ENCODE measurements around the gene ELP5. TPM values are rescaled to one million over a fixed set of nuclear protein-coding genes. Genes with fewer than 3 reads are reported as not detected.

Gene ELP5
- total RNA-seq, 4 donors from 2014 or later: 29.6 to 36.8 (median 33.8) TPM

DNA sequence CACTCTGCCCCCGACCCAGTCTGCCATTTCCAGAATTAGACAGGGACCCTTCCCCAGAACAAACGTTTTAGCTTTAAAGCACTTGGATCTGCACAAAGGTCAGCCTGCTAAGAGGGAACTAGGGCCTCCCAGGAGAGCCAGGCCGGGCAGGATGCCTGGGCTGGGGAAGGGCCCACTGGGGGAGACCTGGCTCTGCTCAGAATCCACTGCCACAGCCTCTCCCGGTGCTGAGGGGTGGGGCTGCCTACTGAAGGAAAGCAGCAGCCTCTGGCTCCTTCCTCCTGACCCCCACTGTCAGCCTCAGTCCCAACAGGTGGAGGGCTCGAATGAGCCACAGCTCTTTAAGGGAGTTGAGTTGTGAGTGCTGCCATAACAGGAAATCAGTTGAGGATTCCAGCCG, 40.7 kb downstream of the ELP5 start:
- TF ChIP-seq EP300 (IDR thresholded peaks at IDR 0.05): no peak
- TF ChIP-seq, protein P1, sequence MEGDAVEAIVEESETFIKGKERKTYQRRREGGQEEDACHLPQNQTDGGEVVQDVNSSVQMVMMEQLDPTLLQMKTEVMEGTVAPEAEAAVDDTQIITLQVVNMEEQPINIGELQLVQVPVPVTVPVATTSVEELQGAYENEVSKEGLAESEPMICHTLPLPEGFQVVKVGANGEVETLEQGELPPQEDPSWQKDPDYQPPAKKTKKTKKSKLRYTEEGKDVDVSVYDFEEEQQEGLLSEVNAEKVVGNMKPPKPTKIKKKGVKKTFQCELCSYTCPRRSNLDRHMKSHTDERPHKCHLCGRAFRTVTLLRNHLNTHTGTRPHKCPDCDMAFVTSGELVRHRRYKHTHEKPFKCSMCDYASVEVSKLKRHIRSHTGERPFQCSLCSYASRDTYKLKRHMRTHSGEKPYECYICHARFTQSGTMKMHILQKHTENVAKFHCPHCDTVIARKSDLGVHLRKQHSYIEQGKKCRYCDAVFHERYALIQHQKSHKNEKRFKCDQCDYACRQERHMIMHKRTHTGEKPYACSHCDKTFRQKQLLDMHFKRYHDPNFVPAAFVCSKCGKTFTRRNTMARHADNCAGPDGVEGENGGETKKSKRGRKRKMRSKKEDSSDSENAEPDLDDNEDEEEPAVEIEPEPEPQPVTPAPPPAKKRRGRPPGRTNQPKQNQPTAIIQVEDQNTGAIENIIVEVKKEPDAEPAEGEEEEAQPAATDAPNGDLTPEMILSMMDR (IDR thresholded peaks at IDR 0.05): no peak
- TF ChIP-seq POLR2A (IDR thresholded peaks at IDR 0.05): no peak
- TF ChIP-seq POLR2AphosphoS5 (IDR thresholded peaks at IDR 0.05): no peak
- H3K27me3 ChIP-seq: peaks cover 40% of the 10 kb centered on the region

DNA sequence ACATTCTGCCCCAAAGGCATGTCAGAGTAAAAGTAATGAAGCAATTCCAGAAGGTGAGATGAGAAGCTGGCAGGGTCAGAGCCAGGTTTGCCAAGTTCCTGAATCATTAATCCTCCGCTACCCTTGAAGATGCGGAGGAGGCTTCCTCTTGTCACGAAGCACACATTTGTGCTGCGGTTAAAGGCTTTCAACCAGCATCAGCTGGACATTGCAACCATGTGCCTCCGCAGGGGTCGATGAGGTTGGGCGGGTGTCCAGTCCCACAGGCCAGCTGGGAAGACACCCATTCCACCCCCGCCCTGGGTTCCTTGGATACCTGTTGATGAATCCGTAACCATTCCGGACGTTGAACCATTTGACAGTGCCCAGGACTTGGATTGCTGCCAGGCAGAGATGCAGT, 41.1 kb downstream of the ELP5 start:
- no peak for TF ChIP-seq POLR2A (IDR thresholded peaks at IDR 0.05)
- no peak for TF ChIP-seq EP300 (IDR thresholded peaks at IDR 0.05)
- TF ChIP-seq, protein P1 (IDR thresholded peaks at IDR 0.05): no peak
- TF ChIP-seq POLR2AphosphoS5 (IDR thresholded peaks at IDR 0.05): peak; percentile 44
- peaks cover 5 to 85% (median 41%) of the 10 kb centered on the region in 3 donors for H3K4me1 ChIP-seq
- 41 to 42% methylated on average over 4 to 5 of the region's 11 CpGs for WGBS, 2 donors (ENCODE audit: low coverage in 1 of 2)
- H3K4me3 ChIP-seq: no peak overlapping the region
- H3K27me3 ChIP-seq: peaks cover 40% of the 10 kb centered on the region
- no peaks in the 10 kb centered on the region for H3K36me3 ChIP-seq
- peak overlapping the region; percentile 39 to 98 (median 89) for H3K27ac ChIP-seq
- no peaks in the 10 kb centered on the region for H3K9me3 ChIP-seq
- no peak for ATAC-seq

More for the DNA sequence above, 40.7 kb downstream of the ELP5 start:
- Histone ChIP-seq H3K9me3 (no peaks in the 10 kb centered on the region), H3K27ac (peak overlapping the region; percentile 39 to 98 (median 89)), H3K4me3 (no peak overlapping the region), H3K4me1 (peaks cover 5 to 89% (median 41%) of the 10 kb centered on the region in 3 donors), H3K36me3 (peaks cover 0 to 3% of the 10 kb centered on the region in 2 donors)
- 20 to 24% methylated on average over 3 to 4 of the region's 6 CpGs for WGBS, 2 donors (ENCODE audit: low coverage in 1 of 2)
- ATAC-seq: no peak

DNA sequence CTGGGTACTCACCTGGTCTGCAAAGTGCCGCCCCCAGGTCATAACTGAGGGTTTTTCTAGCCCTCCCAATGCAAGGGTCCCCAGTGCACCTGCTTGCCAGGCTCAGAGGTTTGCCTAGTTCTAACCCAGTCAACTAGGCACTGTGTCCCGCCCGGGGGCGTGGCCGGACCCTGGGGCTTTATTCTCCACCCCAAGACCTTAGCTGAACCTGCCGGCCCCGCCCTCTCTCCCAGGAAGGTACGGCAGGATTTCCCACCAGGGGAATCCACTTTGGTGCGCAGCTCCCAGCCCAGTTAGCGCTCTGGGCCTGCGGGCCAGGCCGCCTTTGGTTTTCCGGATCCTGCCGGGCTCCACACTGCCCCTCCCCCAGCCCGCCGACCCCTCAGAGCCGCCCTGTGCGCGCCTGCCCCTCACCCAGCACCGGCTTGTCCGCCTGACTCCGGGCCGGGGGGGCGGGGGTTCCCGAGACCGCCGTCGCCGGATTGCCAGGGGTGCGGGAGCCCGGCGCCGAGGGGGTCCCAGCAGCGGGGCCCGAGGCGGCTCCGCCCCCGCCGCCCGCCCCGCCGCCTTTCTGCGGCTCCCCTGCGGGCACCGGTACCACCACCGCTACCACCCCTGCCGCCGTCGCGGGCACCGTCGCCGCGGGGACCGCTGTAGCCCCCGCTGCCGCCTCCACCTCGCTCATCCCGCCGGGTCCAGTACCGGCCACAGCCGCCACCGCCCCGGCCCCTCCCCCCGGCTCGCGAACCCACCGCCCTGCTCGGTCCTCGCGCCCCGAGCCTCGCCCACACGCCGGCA, 42.0 kb downstream of the ELP5 start:
- Histone ChIP-seq H3K36me3 (no peaks in the 10 kb centered on the region), H3K27ac (peak overlapping the region; percentile 39 to 98 (median 89))

DNA sequence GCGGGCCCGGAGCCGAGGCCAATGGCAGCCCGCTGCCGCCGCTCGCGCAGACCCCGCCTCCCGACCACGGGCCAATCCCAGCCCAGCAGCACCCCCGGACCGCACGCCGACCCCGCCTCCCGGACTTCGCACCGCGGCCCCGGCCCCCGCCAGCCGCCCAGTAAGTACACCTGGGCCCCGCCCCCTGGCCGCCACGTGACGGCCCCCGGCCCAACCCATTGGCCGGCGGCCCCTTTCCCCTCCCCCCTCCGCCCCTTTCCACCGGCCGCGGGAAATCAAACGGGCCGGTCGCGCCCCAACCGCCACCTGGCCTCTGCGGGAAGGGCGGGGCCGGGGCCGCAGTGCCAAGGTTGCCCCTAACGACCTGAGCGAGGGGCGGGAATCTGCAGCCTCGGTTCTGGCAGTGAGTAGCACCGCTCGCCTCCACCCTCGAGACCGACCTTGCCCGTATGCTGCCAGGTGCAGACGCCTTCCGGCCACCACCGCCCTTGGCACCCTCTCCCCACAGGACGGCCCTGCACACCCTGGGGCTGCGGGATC, 42.7 kb downstream of the ELP5 start, which contains the start of gene YBX2:
TSS of gene YBX2 (minus strand) at position 26 of the 540 bp plus-strand sequence. CDS start 139 bp downstream, outside the sequence.
- no peak for TF ChIP-seq POLR2A (IDR thresholded peaks at IDR 0.05)
- no peaks in the 10 kb centered on the region for H3K36me3 ChIP-seq
- WGBS, 2 donors (ENCODE audit: low coverage in 1 of 2): 0 to 4% methylated on average over 5 to 6 of the region's 57 CpGs
- H3K4me3 ChIP-seq: peak within 1 kb of the TSS in 1 of 2 donors; percentile 49
- H3K4me1 ChIP-seq: peaks cover 5 to 72% (median 41%) of the 10 kb centered on the region in 3 donors
- H3K9me3 ChIP-seq: no peaks in the 10 kb centered on the region
- peak; percentile 56 for ATAC-seq
- H3K27ac ChIP-seq: peak within 1 kb of the TSS; percentile 58 to 98 (median 90)
- H3K27me3 ChIP-seq: peaks cover 38% of the 10 kb centered on the region

More for the DNA sequence above, 42.0 kb downstream of the ELP5 start:
- Histone ChIP-seq H3K4me3 (peak overlapping the region in 1 of 2 donors; percentile 49), H3K4me1 (peaks cover 5 to 79% (median 41%) of the 10 kb centered on the region in 3 donors), H3K27me3 (peaks cover 40% of the 10 kb centered on the region), H3K9me3 (no peaks in the 10 kb centered on the region)
- TF ChIP-seq, protein P1 (IDR thresholded peaks at IDR 0.05): no peak
- TF ChIP-seq POLR2A (IDR thresholded peaks at IDR 0.05): peak in 1 of 2 donors; percentile 22
- WGBS, 2 donors (ENCODE audit: low coverage in 1 of 2): 0 to 83% methylated on average over 1 of the region's 75 CpGs
- no peak for ATAC-seq

DNA sequence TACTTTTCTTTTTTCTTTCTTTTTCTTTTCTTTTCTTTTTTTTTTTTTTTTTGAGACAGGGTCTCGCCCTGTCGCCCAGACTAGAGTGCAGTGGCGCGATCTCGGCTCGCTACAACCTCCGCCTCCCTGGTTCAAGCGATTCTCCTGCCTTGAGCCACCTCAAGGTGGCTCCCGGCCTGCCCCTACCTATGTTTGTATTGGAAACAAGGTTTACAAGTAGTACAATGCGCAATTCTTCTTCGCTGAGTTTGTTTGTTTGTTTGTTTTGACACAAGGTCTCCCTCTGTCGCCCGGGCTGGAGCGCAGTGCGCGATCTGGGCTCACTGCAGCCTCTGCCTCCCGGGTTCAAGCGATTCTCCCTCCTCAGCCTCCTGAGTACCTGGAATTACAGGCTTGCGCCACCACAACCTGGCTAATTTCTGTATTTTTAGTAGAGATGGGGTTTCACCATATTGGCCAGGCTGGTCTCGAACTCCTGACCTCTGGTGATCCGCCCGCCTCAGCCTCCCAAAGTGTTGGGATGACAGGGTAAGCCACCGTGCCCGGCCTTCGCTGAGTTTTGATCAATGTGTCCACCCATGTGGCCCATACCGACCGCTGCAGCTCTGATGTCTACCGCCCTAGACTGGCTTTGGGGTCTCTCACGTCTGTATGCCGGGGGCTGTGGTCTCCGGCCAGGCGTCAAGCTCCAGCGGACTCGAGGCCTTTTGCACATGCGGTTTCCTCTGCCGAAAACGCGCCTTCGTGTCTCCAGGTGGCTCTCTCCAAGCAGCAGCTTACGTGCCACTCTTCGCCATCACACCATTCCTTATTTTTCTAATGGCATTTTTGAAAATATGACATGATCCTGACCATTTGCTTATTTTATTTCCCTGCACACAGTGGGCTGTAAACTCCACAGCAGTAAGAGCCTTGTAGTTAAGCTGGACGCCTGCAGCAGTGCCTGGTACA, 43.5 kb downstream of the ELP5 start:
- peaks cover 30% of the 10 kb centered on the region for H3K27me3 ChIP-seq
- no peaks in the 10 kb centered on the region for H3K9me3 ChIP-seq
- H3K4me3 ChIP-seq: peak overlapping the region in 1 of 2 donors; percentile 49
- 70 to 72% methylated on average over 12 to 35 of the region's 42 CpGs for WGBS, 2 donors (ENCODE audit: low coverage in 1 of 2)
- TF ChIP-seq, protein P1 (IDR thresholded peaks at IDR 0.05): no peak
- TF ChIP-seq POLR2AphosphoS5 (IDR thresholded peaks at IDR 0.05): no peak
- no peak for TF ChIP-seq EP300 (IDR thresholded peaks at IDR 0.05)
- no peak for TF ChIP-seq POLR2A (IDR thresholded peaks at IDR 0.05)
- peaks cover 5 to 64% (median 41%) of the 10 kb centered on the region in 3 donors for H3K4me1 ChIP-seq
- peak overlapping the region; percentile 58 to 98 (median 90) for H3K27ac ChIP-seq
- no peak for ATAC-seq
- H3K36me3 ChIP-seq: no peaks in the 10 kb centered on the region

Measured in gastroesophageal sphincter (tissue), 4 donors.